ENCODE data around the gene TMEM59L.

TMEM59L gene

DNA sequence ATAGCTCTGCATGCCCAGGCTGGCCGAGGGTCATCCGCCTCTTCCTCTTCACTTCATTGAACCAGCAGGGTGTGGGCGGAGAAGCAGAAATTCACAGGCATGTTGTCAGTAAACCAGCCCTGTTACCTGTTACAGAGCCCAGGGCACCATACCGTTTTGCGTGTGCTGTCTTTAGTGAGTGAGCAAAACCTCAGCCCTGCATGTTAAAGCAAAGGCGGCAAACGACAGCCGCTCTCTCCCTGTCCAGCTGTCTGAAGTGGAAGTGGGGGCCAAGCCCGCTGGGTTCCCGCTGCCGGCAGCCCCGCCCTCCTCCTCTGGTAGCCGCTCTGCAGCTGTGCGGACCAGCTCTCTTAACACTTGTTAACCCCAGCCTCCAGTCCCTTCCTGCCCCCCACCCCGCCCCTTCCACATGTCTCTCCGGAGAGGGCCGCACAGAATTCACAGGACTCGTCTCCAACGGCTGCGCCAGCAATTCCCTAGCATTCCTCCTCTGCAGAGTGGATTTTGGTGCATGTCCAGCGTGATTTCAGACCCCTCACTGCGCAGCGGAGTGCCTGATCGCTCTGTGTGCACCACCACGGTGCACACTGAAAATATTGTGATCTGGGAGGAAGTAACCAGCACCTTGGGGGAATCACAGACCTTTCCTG, 36.8 kb downstream of the TMEM59L start:
- H3K4me3 ChIP-seq (ENCODE audit: low read depth, low read length), result no peak overlapping the region
- POLR2A ChIA-PET, result no interaction called here
- no peak for DNase-seq (ENCODE audit: low read depth, low spot score)
- CTCF ChIA-PET, result interaction anchor here (1.2 to 1.3 kb wide), 2 partner anchors 20 to 27 kb away, joined by 3 read pairs; no protein-coding TSS in a partner anchor
- TF ChIP-seq CTCF (IDR thresholded peaks at IDR 0.05; ENCODE audit: insufficient read depth, low read length, missing control alignments), result no peak

DNA sequence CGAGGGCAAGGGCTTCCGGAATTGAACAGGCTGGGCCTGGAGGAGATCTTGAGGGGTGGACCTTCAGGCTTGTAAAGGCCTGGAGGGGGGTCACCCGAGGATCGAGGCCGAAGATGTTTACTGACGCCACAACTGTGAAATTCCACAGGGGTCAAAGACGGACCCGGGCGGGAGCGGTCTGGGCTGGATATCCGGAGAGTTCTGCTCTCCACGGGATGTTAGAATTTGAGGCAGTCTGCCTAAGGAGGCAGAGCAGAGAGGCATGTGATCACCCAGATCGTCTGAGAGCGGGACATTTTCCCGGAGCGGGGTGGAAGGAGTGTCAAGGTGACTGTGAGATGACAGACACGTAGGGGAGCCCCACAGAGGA, 37.3 kb downstream of the TMEM59L start:
- CTCF ChIA-PET, result interaction anchor here (1.3 kb wide), 1 partner anchor 26 kb away, joined by 3 read pairs; no protein-coding TSS in a partner anchor
- TF ChIP-seq CTCF (IDR thresholded peaks at IDR 0.05; ENCODE audit: insufficient read depth, low read length, missing control alignments), result no peak
- POLR2A ChIA-PET, result no interaction called here
- H3K4me3 ChIP-seq (ENCODE audit: low read depth, low read length), result no peak overlapping the region
- no peak for DNase-seq (ENCODE audit: low read depth, low spot score)

DNA sequence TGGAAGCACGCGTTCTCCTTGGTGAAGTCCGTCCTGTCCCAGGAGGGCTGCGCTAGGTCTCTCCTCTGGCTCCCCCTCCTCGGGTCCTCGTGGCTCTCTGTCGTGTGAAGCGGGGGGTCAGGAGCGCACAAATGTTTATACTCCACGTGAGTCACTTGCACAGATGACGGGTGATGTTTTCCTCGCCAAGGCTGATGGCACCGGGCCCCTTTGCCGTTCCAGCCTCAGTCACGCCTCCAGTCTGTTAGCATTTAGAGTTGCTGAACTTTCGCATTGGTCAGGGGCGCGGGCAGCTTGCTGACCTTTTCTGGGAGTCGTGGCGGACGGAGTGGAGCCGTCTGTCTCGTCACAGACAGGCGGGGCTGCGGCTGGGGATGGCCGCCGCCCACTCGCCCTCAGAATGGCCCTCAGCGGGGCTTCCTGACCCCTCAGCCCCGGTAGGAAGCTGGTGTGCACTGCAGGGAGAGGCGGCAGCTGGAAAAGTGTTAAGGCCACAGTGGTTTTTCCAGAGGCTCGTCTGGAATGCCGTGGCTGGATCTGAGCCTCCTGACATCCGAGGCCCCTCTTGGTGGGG, 37.9 kb downstream of the TMEM59L start:
- no peak overlapping the region for H3K4me3 ChIP-seq (ENCODE audit: low read depth, low read length)
- CTCF ChIA-PET, result no interaction called here
- no peak for TF ChIP-seq CTCF (IDR thresholded peaks at IDR 0.05; ENCODE audit: insufficient read depth, low read length, missing control alignments)
- POLR2A ChIA-PET, result no interaction called here
- no peak for DNase-seq (ENCODE audit: low read depth, low spot score)

- CTCF ChIA-PET, result no interaction called here
- no peak for TF ChIP-seq CTCF (IDR thresholded peaks at IDR 0.05; ENCODE audit: insufficient read depth, low read length, missing control alignments)
- H3K4me3 ChIP-seq (ENCODE audit: low read depth, low read length), result no peak overlapping the region
- DNase-seq (ENCODE audit: low read depth, low spot score), result no peak
- POLR2A ChIA-PET, result interaction anchor here (0.6 kb wide), 1 partner anchor 104 kb away, joined by 3 read pairs; no protein-coding TSS in a partner anchor
Measured at GRCh38 chr19:18651300-18651699, 38.6 kb downstream of the TMEM59L start.

DNA sequence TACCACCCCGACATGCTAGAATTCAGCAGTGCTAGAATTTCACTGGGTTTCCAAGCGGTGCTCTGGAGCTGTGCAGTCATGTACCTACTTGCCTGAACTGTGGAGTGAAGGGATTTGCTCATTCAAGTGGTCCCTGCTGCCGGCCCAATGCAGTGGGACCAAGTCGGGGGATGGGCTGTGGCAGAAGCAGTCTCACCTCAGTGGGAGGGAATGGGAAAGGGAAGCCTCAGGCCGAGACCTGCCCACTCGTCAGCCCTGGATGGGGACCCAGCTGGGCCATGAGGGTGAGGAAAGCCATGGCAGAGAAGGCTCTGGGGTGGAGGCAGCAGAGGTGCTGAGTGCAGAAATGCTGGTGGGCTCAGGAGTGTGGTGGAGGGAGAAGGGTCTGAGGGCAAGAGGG, 39.1 kb downstream of the TMEM59L start:
- DNase-seq (ENCODE audit: low read depth, low spot score), result no peak
- ChIA-PET CTCF (interaction anchor here (0.7 kb wide), 1 partner anchor 182 kb away, joined by 3 read pairs; no protein-coding TSS in a partner anchor), POLR2A (interaction anchor here (0.6 kb wide), 1 partner anchor 104 kb away, joined by 3 read pairs; no protein-coding TSS in a partner anchor)
- no peak for TF ChIP-seq CTCF (IDR thresholded peaks at IDR 0.05; ENCODE audit: insufficient read depth, low read length, missing control alignments)
- no peak overlapping the region for H3K4me3 ChIP-seq (ENCODE audit: low read depth, low read length)

- ChIA-PET CTCF (no interaction called here), POLR2A (no interaction called here)
- no peak for TF ChIP-seq CTCF (IDR thresholded peaks at IDR 0.05; ENCODE audit: insufficient read depth, low read length, missing control alignments)
- H3K4me3 ChIP-seq (ENCODE audit: low read depth, low read length), result no peak overlapping the region
- no peak for DNase-seq (ENCODE audit: low read depth, low spot score)
Measured at GRCh38 chr19:18653853-18654252, 41.2 kb downstream of the TMEM59L start.
